Loucy (cell line): ENCODE data around the gene SOCS7.

Source experiments
- H2AFZ ChIP-seq: fragments of 200-600 bp; sonication (generic); 2 replicates; pipeline ENCODE4 v1.6.0; 2016; ENCODE audit warnings: antibody characterized with exemption, mild to moderate bottlenecking, low read length, moderate library complexity
- H3F3A ChIP-seq: fragments of 200-600 bp; 2 replicates; pipeline ENCODE4 v1.6.0; 2016; ENCODE audit warnings: antibody characterized with exemption, low read depth, mild to moderate bottlenecking
- H3K27me3 ChIP-seq: fragments of 200-600 bp; sonication (generic); 2 replicates; pipeline ENCODE4 v1.6.1; 2014; ENCODE audit warnings: low read length, mild to moderate bottlenecking; ENCODE audit not compliant: insufficient read depth, poor library complexity, severe bottlenecking
- H3K36me3 ChIP-seq: fragments of 200-600 bp; sonication (generic); 2 replicates; pipeline ENCODE4 v1.6.1; 2016; ENCODE audit warnings: low read length; ENCODE audit not compliant: insufficient read depth
- H3K4me1 ChIP-seq: fragments of 200-600 bp; sonication (generic); 2 replicates; pipeline ENCODE4 v1.5.1; 2014; ENCODE audit warnings: low read length, mild to moderate bottlenecking; ENCODE audit not compliant: insufficient read depth, poor library complexity, severe bottlenecking
- H3K4me2 ChIP-seq: fragments of 200-600 bp; sonication (generic); 2 replicates; pipeline ENCODE4 v1.6.0; 2014; ENCODE audit warnings: antibody characterized with exemption, low read length, low read depth, mild to moderate bottlenecking; ENCODE audit not compliant: poor library complexity, severe bottlenecking
- H3K4me3 ChIP-seq: fragments of 200-600 bp; sonication (generic); 2 replicates; pipeline ENCODE4 v1.5.1; 2014; ENCODE audit warnings: low read length, mild to moderate bottlenecking, mixed read lengths; ENCODE audit not compliant: poor library complexity, severe bottlenecking
- H3K79me2 ChIP-seq: fragments of 200-600 bp; sonication (generic); 2 replicates; pipeline ENCODE4 v1.6.1; 2014; ENCODE audit warnings: low read length; ENCODE audit not compliant: insufficient read depth
- H3K9ac ChIP-seq: fragments of 200-600 bp; sonication (generic); 2 replicates; pipeline ENCODE4 v1.6.0; 2014; ENCODE audit warnings: mild to moderate bottlenecking, low read depth, low read length, moderate library complexity; ENCODE audit not compliant: poor library complexity, severe bottlenecking
- H3K9me2 ChIP-seq: fragments of 200-600 bp; sonication (generic); replicated peaks from 2 replicates; pipeline ENCODE4 v1.6.1; 2016; ENCODE audit warnings: low read depth, low read length, mixed read lengths
- H3K9me3 ChIP-seq: fragments of 200-600 bp; sonication (generic); 2 replicates; pipeline ENCODE4 v1.6.1; 2014; ENCODE audit warnings: mild to moderate bottlenecking, antibody characterized with exemption, low read length, low read depth; ENCODE audit not compliant: insufficient read depth
- H4K20me1 ChIP-seq: fragments of 200-600 bp; sonication (generic); 2 replicates; pipeline ENCODE4 v1.6.0; 2014; ENCODE audit warnings: antibody characterized with exemption, low read length, mild to moderate bottlenecking; ENCODE audit not compliant: insufficient read depth, poor library complexity, severe bottlenecking
- CTCF ChIP-seq: fragments of 200-600 bp; sonication (generic); conservative IDR thresholded peaks from 2 replicates; pipeline ENCODE4 v1.5.1; 2014; ENCODE audit warnings: mild to moderate bottlenecking, antibody characterized with exemption, low read length
- EZH2phosphoT487 ChIP-seq: fragments of 200-600 bp; IDR thresholded peaks from 2 replicates; pipeline ENCODE4 v1.6.1; 2018; ENCODE audit warnings: antibody characterized with exemption, mild to moderate bottlenecking, moderate library complexity, borderline replicate concordance

Gene SOCS7

GRCh38 chr17:38450557-38451029 lies 98.9 kb downstream of the SOCS7 start:
- H4K20me1 ChIP-seq = peaks cover 64% of the 10 kb centered on the region
- H3K27me3 ChIP-seq = no peaks in the 10 kb centered on the region
- no peaks in the 10 kb centered on the region for H3F3A ChIP-seq
- H3K79me2 ChIP-seq = peaks cover 93% of the 10 kb centered on the region
- H3K36me3 ChIP-seq = peaks cover 2% of the 10 kb centered on the region; the same call in 1 of the 2 replicates
- peaks cover 29% of the 10 kb centered on the region for H3K4me1 ChIP-seq
- no peak for TF ChIP-seq EZH2phosphoT487
- TF ChIP-seq CTCF = no peak
- no peaks in the 10 kb centered on the region for H3K9me2 ChIP-seq
- no peak overlapping the region for H2AFZ ChIP-seq
- no peaks in the 10 kb centered on the region for H3K9me3 ChIP-seq
- H3K9ac ChIP-seq = peak overlapping the region; percentile 11
- peak overlapping the region; percentile 48 for H3K4me2 ChIP-seq
- no peak overlapping the region for H3K4me3 ChIP-seq

- Histone ChIP-seq H3K79me2 (peaks cover 94% of the 10 kb centered on the region), H3K4me1 (peaks cover 29% of the 10 kb centered on the region), H3K4me3 (no peak overlapping the region), H3K9me2 (no peaks in the 10 kb centered on the region), H3F3A (no peaks in the 10 kb centered on the region), H3K9ac (peak overlapping the region; percentile 11), H3K36me3 (peaks cover 2% of the 10 kb centered on the region; the same call in 1 of the 2 replicates), H3K4me2 (peak overlapping the region; percentile 48), H3K27me3 (no peaks in the 10 kb centered on the region), H4K20me1 (peaks cover 64% of the 10 kb centered on the region), H3K9me3 (no peaks in the 10 kb centered on the region), H2AFZ (no peak overlapping the region)
- no peak for TF ChIP-seq EZH2phosphoT487
- no peak for TF ChIP-seq CTCF
These were observed 99.6 kb downstream of the SOCS7 start for GRCh38 chr17:38451030-38451839.

GRCh38 chr17:38451840-38452529 lies 100.3 kb downstream of the SOCS7 start:
- Histone ChIP-seq H3K4me1 (peaks cover 29% of the 10 kb centered on the region), H3K9me2 (no peaks in the 10 kb centered on the region), H4K20me1 (peaks cover 67% of the 10 kb centered on the region), H3K4me3 (no peak overlapping the region), H3K9ac (no peak overlapping the region), H3K4me2 (no peak overlapping the region), H3K27me3 (no peaks in the 10 kb centered on the region), H3F3A (no peaks in the 10 kb centered on the region), H3K36me3 (peaks cover 7% of the 10 kb centered on the region; the same call in 1 of the 2 replicates), H3K79me2 (peaks cover 94% of the 10 kb centered on the region), H2AFZ (no peak overlapping the region), H3K9me3 (no peaks in the 10 kb centered on the region)
- no peak for TF ChIP-seq CTCF
- no peak for TF ChIP-seq EZH2phosphoT487
